Neural crest cell (in vitro differentiated cells): ENCODE data around the gene SAP30L. TPM values are rescaled to one million over a fixed set of nuclear protein-coding genes. Genes with fewer than 3 reads are reported as not detected.

Source experiments
- DNase-seq: peaks from one replicate; pipeline ENCODE4 v3.0.0; 2021; ENCODE audit warnings: low read depth, mixed read lengths, low spot score
- H3K27ac Mint-ChIP-seq: one replicate; pipeline ENCODE4 v1.8.0; 2021; ENCODE audit warnings: mild to moderate bottlenecking, mixed read lengths; ENCODE audit not compliant: unreplicated experiment
- H3K27me3 Mint-ChIP-seq: 2 replicates; pipeline ENCODE4 v1.8.0; 2021; ENCODE audit warnings: low read depth, mild to moderate bottlenecking, mixed read lengths
- H3K36me3 Mint-ChIP-seq: 2 replicates; pipeline ENCODE4 v1.8.0; 2021; ENCODE audit warnings: low read depth, mild to moderate bottlenecking, mixed read lengths
- H3K4me1 Mint-ChIP-seq: 2 replicates; pipeline ENCODE4 v1.8.0; 2021; ENCODE audit warnings: mixed read lengths
- H3K4me3 Mint-ChIP-seq: one replicate; pipeline ENCODE4 v1.8.0; 2021; ENCODE audit warnings: mild to moderate bottlenecking, mixed read lengths
- H3K9me3 Mint-ChIP-seq: 2 replicates; pipeline ENCODE4 v1.8.0; 2021; ENCODE audit warnings: mixed read lengths
- total RNA-seq: library from RNA; stranded (reverse); gene quantifications from 2 replicates; pipeline ENCODE4 v1.2.1, GENCODE V29; 2021
- TF ChIP-seq, protein P1 (sequence below): fragments of 200-600 bp; sonication (generic); conservative IDR thresholded peaks from 2 replicates; pipeline ENCODE4 v1.5.0; 2021; ENCODE audit warnings: antibody characterized with exemption, mild to moderate bottlenecking

The SAP30L gene
- total RNA-seq, 1 donor from 2014 or later: 46.3 TPM

DNA sequence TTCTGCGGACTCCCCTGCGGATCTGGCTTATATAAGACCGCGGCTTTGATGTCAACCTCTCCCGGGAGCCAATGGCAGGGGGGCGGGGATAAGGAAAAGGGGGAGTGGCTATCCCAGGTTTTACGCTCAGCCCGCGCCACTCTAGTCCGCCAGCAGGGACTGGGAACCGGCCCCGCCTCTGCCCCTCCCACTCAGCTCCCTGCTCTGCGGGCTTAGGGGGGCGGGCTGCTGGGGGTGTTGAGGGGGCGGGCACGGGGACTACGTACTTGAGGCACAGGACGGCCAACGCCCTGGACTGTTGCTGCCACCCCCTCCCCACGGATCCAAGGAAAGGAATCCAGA lies 32.4 kb downstream of the SAP30L start, which contains the start of gene HAND1:
Gene HAND1, minus strand, starts transcription at position 4 of the 342 bp plus-strand sequence. CDS start 219 bp downstream, outside the sequence.
- Mint-ChIP-seq H3K27ac (no peak within 1 kb of the TSS), H3K4me1 (peaks cover 20% of the 10 kb centered on the region), H3K9me3 (no peaks in the 10 kb centered on the region), H3K27me3 (peaks cover 100% of the 10 kb centered on the region), H3K4me3 (peak within 1 kb of the TSS; percentile 51), H3K36me3 (no peaks in the 10 kb centered on the region)
- TF ChIP-seq, protein P1, sequence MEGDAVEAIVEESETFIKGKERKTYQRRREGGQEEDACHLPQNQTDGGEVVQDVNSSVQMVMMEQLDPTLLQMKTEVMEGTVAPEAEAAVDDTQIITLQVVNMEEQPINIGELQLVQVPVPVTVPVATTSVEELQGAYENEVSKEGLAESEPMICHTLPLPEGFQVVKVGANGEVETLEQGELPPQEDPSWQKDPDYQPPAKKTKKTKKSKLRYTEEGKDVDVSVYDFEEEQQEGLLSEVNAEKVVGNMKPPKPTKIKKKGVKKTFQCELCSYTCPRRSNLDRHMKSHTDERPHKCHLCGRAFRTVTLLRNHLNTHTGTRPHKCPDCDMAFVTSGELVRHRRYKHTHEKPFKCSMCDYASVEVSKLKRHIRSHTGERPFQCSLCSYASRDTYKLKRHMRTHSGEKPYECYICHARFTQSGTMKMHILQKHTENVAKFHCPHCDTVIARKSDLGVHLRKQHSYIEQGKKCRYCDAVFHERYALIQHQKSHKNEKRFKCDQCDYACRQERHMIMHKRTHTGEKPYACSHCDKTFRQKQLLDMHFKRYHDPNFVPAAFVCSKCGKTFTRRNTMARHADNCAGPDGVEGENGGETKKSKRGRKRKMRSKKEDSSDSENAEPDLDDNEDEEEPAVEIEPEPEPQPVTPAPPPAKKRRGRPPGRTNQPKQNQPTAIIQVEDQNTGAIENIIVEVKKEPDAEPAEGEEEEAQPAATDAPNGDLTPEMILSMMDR: no peak
- DNase-seq: peak; percentile 50

DNA sequence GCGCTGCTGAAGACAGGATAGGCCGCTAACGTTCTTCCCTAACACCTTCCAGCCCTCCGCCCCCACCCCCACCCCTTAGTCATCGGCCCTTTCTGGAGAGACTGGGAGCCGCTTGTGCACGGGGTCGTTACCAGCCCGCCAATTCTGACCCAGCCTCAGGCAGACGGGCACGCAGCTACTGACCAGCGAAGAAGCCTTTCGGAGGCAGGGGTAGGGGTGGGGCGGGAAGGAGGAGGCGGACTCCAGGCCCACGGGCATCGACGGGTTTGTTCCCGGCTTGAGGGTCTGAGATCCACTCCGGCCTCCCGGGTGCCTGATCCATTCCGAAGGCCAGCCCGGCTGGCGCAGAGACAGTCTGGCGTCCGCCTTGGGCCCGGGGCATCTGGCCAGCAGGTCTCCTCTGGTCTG lies 33.0 kb downstream of the SAP30L start:
- Mint-ChIP-seq H3K27ac (no peak overlapping the region), H3K27me3 (peaks cover 100% of the 10 kb centered on the region)

DNA sequence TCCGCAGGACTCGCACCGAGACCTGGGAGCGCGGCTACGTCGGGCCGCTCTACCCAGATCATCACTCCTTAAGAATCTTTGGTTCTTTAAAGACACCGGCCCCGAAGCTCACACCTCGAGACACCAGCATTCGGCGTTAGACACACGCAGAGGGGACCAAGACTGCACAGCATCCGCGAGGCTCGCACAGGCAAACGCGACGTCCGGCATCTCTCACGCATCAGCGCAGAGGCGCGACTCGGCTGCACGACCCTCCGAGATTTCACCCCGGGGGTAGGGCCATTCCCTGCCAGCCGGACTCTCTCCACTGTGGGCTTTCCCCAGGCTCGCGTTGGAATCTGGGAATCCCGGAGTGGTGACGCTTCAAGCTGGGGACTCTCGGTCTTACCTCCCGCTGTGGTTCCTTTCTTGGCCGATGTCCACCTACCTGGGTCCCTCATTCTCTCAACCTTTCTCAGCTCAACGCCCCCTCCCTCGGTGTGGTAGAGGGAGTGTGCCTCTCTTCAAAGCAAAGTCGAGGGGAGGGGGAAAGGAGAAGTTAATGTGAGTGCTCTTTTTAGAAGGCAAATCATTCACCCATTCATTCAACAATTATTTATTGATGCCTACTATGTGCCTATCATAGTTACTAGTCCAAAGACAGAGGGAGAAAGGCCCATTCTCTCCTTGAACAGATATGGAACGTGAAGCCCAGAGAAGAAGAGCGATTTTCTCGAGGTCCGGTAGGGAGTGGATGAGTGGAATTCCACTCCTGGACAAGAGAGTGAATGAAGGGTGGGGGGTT lies 33.6 kb downstream of the SAP30L start:
- Mint-ChIP-seq H3K4me1 (peaks cover 23% of the 10 kb centered on the region), H3K27me3 (peaks cover 100% of the 10 kb centered on the region), H3K36me3 (no peaks in the 10 kb centered on the region), H3K4me3 (peak overlapping the region; percentile 65), H3K27ac (no peak overlapping the region), H3K9me3 (no peaks in the 10 kb centered on the region)
- no peak for DNase-seq
- TF ChIP-seq, protein P1: no peak

More for the DNA sequence above, 33.0 kb downstream of the SAP30L start:
- no peak for DNase-seq
- Mint-ChIP-seq H3K4me3 (no peak overlapping the region), H3K36me3 (no peaks in the 10 kb centered on the region), H3K9me3 (no peaks in the 10 kb centered on the region), H3K4me1 (peaks cover 23% of the 10 kb centered on the region)
- TF ChIP-seq, protein P1: no peak

DNA sequence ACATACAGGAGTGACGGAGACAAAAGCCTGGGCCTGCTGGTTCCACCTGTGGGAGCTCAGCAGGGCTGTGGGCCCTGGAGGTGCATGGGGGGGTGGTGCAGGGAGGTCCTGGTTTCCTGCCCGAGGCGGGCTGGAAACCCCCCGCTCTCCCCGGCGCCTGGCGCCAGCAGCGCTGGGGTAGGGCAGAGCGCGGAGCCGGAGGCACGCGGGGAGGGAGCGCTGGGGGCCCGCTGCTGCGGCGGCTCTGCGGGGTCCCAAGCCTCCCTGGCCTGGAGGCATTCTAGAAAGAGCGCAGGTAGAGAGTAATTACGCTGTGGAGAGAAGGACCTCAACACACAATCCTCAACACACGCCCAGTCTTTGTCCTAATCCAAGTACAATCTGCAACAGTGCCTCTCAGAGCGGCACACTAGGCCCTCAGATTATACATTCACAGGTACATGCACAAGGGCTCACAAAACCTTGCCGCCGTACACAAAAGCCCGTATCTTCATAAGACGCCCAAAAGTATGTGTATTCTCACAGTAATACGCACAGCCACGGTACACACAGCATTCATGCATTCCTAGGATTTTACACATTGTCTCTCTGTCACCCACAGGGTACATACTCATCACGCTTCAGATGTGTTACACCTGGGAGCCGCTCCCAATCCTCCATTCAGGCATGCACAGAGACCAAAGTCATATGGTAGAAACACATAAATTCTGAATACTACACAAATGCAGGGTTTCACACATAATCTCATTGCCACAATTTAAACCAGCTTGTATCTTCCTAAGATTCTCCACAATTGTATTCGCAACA lies 34.4 kb downstream of the SAP30L start:
- DNase-seq: no peak

DNA sequence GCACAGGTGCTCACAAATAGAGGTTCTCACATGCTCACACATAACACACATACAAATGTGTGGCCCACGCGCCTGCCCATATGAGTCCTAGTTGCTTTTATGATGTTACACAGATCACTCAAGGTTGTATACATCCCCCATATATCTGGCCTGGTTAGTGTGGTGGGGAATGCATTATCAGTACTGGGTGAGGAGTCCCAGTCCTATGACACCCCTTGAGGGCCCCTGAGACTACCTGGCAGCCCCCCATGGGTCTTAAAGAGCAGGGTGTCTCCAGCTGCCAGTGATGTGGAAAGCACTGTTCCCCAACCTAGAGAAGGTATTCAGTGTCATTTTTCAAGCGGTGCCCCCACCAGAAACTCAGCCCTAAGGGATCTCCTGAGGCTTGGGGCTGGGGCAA lies 35.0 kb downstream of the SAP30L start:
- H3K27ac Mint-ChIP-seq: no peak overlapping the region
- TF ChIP-seq, protein P1: no peak
- no peak for DNase-seq

More for the DNA sequence above, 34.4 kb downstream of the SAP30L start:
- H3K27ac Mint-ChIP-seq: no peak overlapping the region
- H3K9me3 Mint-ChIP-seq: no peaks in the 10 kb centered on the region
- TF ChIP-seq, protein P1: no peak
- peak overlapping the region; percentile 2 for H3K4me3 Mint-ChIP-seq
- H3K4me1 Mint-ChIP-seq: peaks cover 18% of the 10 kb centered on the region
- no peaks in the 10 kb centered on the region for H3K36me3 Mint-ChIP-seq
- peaks cover 100% of the 10 kb centered on the region for H3K27me3 Mint-ChIP-seq

More for the DNA sequence above, 35.0 kb downstream of the SAP30L start:
- Mint-ChIP-seq H3K9me3 (no peaks in the 10 kb centered on the region), H3K27me3 (peaks cover 100% of the 10 kb centered on the region), H3K4me1 (peaks cover 13% of the 10 kb centered on the region), H3K4me3 (peak overlapping the region; percentile 2), H3K36me3 (no peaks in the 10 kb centered on the region)
